GM12872 (cell line): ENCODE data around the gene BRPF1.

ENCODE experiments used
- TF ChIP-seq, protein P1 (sequence below): IDR thresholded peaks from 3 replicates; pipeline ENCODE4 v1.5.1; 2011; ENCODE audit warnings: low read depth, mild to moderate bottlenecking, low read length, moderate library complexity; ENCODE audit not compliant: insufficient read depth

BRPF1 gene

DNA sequence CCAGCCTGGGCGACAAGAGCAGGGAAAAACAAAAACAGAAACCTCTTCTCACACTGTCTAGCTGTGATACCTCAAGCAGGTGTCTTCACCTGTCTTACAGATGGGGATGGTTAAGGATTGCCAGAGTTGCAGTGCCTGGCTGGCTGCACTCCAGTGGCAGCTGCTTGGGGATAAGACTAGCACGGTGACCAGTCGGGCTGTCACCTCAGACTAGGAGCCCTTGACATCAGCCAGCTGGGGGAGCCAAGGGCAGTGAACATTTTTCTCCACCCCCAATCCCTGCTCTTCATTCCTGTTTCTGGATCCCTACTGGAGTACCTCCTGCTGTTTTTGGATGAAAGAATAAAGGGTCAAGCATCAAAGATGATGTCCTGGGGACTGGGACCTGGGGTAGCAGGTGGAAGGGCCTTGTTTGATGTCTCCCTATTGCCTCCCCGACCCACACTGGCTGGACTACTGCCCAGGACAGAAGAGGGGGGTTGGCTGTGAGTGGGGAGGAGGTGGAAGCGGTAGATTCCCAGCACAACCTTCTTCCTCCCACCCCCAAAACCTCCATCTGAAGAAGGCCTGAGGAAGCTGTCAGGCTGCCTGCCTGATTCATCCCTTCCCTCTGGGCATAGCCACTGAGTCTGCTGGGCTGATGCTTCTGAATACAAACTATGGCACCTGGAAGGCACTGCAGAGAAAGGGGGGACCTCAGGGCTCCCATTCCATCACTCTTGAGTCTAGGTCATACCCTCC lies 34.9 kb upstream of the BRPF1 start:
- TF ChIP-seq, protein P1, sequence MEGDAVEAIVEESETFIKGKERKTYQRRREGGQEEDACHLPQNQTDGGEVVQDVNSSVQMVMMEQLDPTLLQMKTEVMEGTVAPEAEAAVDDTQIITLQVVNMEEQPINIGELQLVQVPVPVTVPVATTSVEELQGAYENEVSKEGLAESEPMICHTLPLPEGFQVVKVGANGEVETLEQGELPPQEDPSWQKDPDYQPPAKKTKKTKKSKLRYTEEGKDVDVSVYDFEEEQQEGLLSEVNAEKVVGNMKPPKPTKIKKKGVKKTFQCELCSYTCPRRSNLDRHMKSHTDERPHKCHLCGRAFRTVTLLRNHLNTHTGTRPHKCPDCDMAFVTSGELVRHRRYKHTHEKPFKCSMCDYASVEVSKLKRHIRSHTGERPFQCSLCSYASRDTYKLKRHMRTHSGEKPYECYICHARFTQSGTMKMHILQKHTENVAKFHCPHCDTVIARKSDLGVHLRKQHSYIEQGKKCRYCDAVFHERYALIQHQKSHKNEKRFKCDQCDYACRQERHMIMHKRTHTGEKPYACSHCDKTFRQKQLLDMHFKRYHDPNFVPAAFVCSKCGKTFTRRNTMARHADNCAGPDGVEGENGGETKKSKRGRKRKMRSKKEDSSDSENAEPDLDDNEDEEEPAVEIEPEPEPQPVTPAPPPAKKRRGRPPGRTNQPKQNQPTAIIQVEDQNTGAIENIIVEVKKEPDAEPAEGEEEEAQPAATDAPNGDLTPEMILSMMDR: no peak

- TF ChIP-seq, protein P1: no peak
These were observed 33.6 kb upstream of the BRPF1 start for GRCh38 chr3:9697892-9698291.

DNA sequence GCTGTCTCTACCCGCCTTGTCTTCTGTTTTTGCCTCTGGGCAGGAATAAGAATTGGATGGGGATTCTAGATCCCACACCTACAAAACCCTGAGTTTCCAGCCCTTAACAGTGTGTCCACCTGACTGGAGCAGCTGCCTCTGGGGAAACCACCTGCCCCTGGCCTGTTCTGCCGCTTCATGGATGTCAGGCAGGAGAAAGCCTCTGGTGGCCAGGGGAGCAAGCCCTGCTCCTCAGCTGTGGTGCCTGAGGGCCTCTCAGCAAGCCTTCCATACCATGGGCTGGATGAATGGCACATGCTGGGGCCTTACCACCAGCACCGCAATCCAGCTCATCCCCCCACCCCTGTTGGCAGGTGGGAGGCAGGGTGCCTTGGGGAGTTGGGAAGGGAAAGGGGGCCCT lies 33.2 kb upstream of the BRPF1 start:
- TF ChIP-seq, protein P1: no peak

- TF ChIP-seq, protein P1: no peak
These were observed 31.0 kb upstream of the BRPF1 start for GRCh38 chr3:9700536-9700935.

GRCh38 chr3:9701006-9701405 lies 30.5 kb upstream of the BRPF1 start:
- TF ChIP-seq, protein P1: no peak

- TF ChIP-seq, protein P1: no peak
These were observed 29.8 kb upstream of the BRPF1 start for GRCh38 chr3:9701711-9702110.

- TF ChIP-seq, protein P1: no peak
These were observed 28.3 kb upstream of the BRPF1 start for GRCh38 chr3:9703240-9703639.
